HepG2 (cell line): ENCODE results near the gene AFF1. TPM values are rescaled to one million over a fixed set of nuclear protein-coding genes. Genes with fewer than 3 reads are reported as not detected.

Experiments
- ATF7 ChIP-seq, 2 experiments: fragments of 450-650 bp in 1 of 2; sonication (generic) in 1 of 2; formaldehyde crosslinking in 1 of 2; IDR thresholded peaks; 2 replicates each; pipeline versions ENCODE4 v1.4.0 to v1.6.1; 2016 to 2020; ENCODE audit warnings: antibody characterized with exemption in 1 of 2, mild to moderate bottlenecking in 1 of 2, missing genetic modification reagents in 1 of 2
- FOXM1 ChIP-seq: sonication (generic); formaldehyde crosslinking; IDR thresholded peaks from 2 replicates; pipeline ENCODE4 v1.5.0; 2020; ENCODE audit warnings: missing genetic modification reagents
- MTA3 ChIP-seq: sonication (generic); formaldehyde crosslinking; IDR thresholded peaks from 2 replicates; pipeline ENCODE4 v1.4.0; 2020; ENCODE audit warnings: missing genetic modification reagents
- PAXIP1 ChIP-seq: sonication (generic); formaldehyde crosslinking; conservative IDR thresholded peaks from 2 replicates; pipeline ENCODE4 v1.4.0; 2020; ENCODE audit warnings: mild to moderate bottlenecking, missing genetic modification reagents, moderate library complexity
- PBX3 ChIP-seq: sonication (generic); formaldehyde crosslinking; IDR thresholded peaks from 2 replicates; pipeline ENCODE4 v1.8.1; 2023; ENCODE audit warnings: missing genetic modification reagents, inconsistent platforms, borderline replicate concordance
- PPARG ChIP-seq: conservative IDR thresholded peaks from 2 replicates; pipeline ENCODE4 v1.6.1; 2016; ENCODE audit warnings: missing biosample characterization, missing genetic modification reagents
- SOX5 ChIP-seq: IDR thresholded peaks from 2 replicates; pipeline ENCODE4 v1.6.1; 2016; ENCODE audit warnings: borderline replicate concordance
- SP5 ChIP-seq: IDR thresholded peaks from 2 replicates; pipeline ENCODE4 v1.6.1; 2016; ENCODE audit warnings: low read depth, borderline replicate concordance
- TBX2 ChIP-seq: sonication (generic); formaldehyde crosslinking; IDR thresholded peaks from 2 replicates; pipeline ENCODE4 v1.5.0; 2020; ENCODE audit warnings: missing genetic modification reagents, mild to moderate bottlenecking, borderline replicate concordance
- ZNF292 ChIP-seq: sonication (generic); formaldehyde crosslinking; IDR thresholded peaks from 2 replicates; pipeline ENCODE4 v1.8.1; 2022; ENCODE audit warnings: mild to moderate bottlenecking, low read depth, missing genetic modification reagents, borderline replicate concordance
- ZNF317 ChIP-seq: sonication (generic); formaldehyde crosslinking; IDR thresholded peaks from 2 replicates; pipeline ENCODE4 v1.5.0; 2020; ENCODE audit warnings: mild to moderate bottlenecking, missing genetic modification reagents
- ZNF382 ChIP-seq: sonication (generic); formaldehyde crosslinking; IDR thresholded peaks from 2 replicates; pipeline ENCODE4 v1.5.0; 2020; ENCODE audit warnings: missing genetic modification reagents, mild to moderate bottlenecking, borderline replicate concordance
- ZNF501 ChIP-seq: sonication (generic); formaldehyde crosslinking; IDR thresholded peaks from 2 replicates; pipeline ENCODE4 v1.5.1; 2020; ENCODE audit warnings: mild to moderate bottlenecking, moderate library complexity, missing genetic modification reagents
- ZNF552 ChIP-seq: sonication (generic); formaldehyde crosslinking; IDR thresholded peaks from 2 replicates; pipeline ENCODE4 v1.9.0; 2022; ENCODE audit warnings: missing genetic modification reagents, mild to moderate bottlenecking, borderline replicate concordance
- ZNF709 ChIP-seq: sonication (generic); formaldehyde crosslinking; IDR thresholded peaks from 2 replicates; pipeline ENCODE4 v1.5.0; 2020; ENCODE audit warnings: mild to moderate bottlenecking, missing genetic modification reagents
- ZNF749 ChIP-seq: sonication (generic); formaldehyde crosslinking; IDR thresholded peaks from 2 replicates; pipeline ENCODE4 v1.8.0; 2022; ENCODE audit warnings: mild to moderate bottlenecking, missing genetic modification reagents, moderate library complexity, borderline replicate concordance
- ZNF883 ChIP-seq: sonication (generic); formaldehyde crosslinking; IDR thresholded peaks from 2 replicates; pipeline ENCODE4 v1.5.1; 2020; ENCODE audit warnings: mild to moderate bottlenecking, missing genetic modification reagents; ENCODE audit errors: not compliant biosample characterization
- ZSCAN12 ChIP-seq: sonication (generic); formaldehyde crosslinking; IDR thresholded peaks from 2 replicates; pipeline ENCODE4 v1.9.0; 2021; ENCODE audit warnings: mild to moderate bottlenecking, missing genetic modification reagents
- polyA plus RNA-seq, 8 experiments: library from polyadenylated mRNA; depleted of rRNA in 3 of 8; stranded (reverse) in 7 of 8; unstranded in 1 of 8; fragments of >200 nt; fragmentation: Illumina TruSeq in 4 of 8; extraction: Trizol in 4 of 8; gene quantifications; 2 replicates each; pipeline versions ENCODE4 v1.2.1 to v1.2.3, GENCODE V29; 2011 to 2016; ENCODE audit warnings: low read depth in 4 of 8, missing spikeins in 1 of 8, mixed read lengths in 1 of 8; ENCODE audit not compliant: insufficient read depth in 1 of 8
- total RNA-seq, 5 experiments: library from RNA; depleted of rRNA; stranded (reverse); fragments of >200 nt; fragmentation: Illumina TruSeq; extraction: Trizol; gene quantifications; 2 replicates each; pipeline ENCODE4 v1.2.3, GENCODE V29; 2016; ENCODE audit warnings: low read depth in 1 of 5
- TF ChIP-seq, protein P1 (sequence below): sonication (generic); formaldehyde crosslinking; conservative IDR thresholded peaks from 2 replicates; pipeline ENCODE4 v1.4.0; 2020; ENCODE audit warnings: missing genetic modification reagents
- TF ChIP-seq, protein P2 (sequence below): IDR thresholded peaks from 2 replicates; pipeline ENCODE4 v1.6.1; 2016; ENCODE audit warnings: low read depth, borderline replicate concordance
- TF ChIP-seq, protein P3 (sequence below): sonication (generic); formaldehyde crosslinking; IDR thresholded peaks from 2 replicates; pipeline ENCODE4 v1.8.0; 2023; ENCODE audit warnings: mild to moderate bottlenecking, missing genetic modification reagents
- TF ChIP-seq, protein P4 (sequence below): IDR thresholded peaks from 2 replicates; pipeline ENCODE4 v1.6.1; 2012; ENCODE audit warnings: inconsistent platforms

The AFF1 gene
- total and polyA plus RNA-seq, 2 of the 13 experiments (the other 11 are each of a cell fraction or from before 2014, with no cell fraction given): 15.5 to 15.9 TPM

DNA sequence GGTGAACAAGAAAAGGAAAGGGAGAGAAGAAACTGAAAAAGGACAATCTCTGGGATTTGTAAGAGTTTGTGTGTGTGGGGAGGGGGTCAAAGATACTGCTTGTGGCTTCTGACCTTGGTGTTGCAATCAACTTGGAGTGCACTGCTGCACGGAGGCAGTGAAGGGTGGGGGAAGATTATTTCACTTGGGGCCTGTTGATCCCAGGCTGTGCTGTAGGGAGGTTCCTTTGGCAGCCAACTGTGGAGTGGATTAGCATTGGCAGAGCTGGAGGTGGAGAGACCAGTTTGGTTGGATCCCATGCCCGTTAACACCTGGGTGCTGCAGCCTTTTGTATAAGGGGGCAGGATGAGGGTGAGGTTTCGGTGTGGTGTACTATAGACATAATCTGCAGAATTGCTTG lies 38.2 kb downstream of the AFF1 start (continued):
- TF ChIP-seq ZNF749 (no peak), ZNF317 (CRISPR knock-in tag) (peak; percentile 68), FOXM1 (no peak), SOX5 (CRISPR knock-in tag) (peak; percentile 81), ZNF292 (CRISPR knock-in tag) (peak; percentile 46; the same call in 1 of the 2 replicates), TBX2 (CRISPR knock-in tag) (peak; percentile 79), ZNF709 (CRISPR knock-in tag) (peak; percentile 39; the same call in 1 of the 2 replicates), ZSCAN12 (CRISPR knock-in tag) (0 out of 2 replicates have a peak, but pooled peaks have one; percentile 29), ZNF382 (no peak), SP5 (peak; percentile 61; the same call in 1 of the 2 replicates), ATF7 (IDR thresholded peaks at IDR 0.05) (no peak), ATF7 (CRISPR knock-in tag; IDR thresholded peaks at IDR 0.05) (no peak), PBX3 (CRISPR knock-in tag) (no peak), MTA3 (CRISPR knock-in tag) (no peak), ZNF552 (CRISPR knock-in tag) (no peak), ZNF501 (CRISPR knock-in tag) (no peak), PPARG (peak; percentile 88), PAXIP1 (CRISPR knock-in tag) (peak; percentile 92), ZNF883 (CRISPR knock-in tag) (no peak)
- TF ChIP-seq, protein P1, sequence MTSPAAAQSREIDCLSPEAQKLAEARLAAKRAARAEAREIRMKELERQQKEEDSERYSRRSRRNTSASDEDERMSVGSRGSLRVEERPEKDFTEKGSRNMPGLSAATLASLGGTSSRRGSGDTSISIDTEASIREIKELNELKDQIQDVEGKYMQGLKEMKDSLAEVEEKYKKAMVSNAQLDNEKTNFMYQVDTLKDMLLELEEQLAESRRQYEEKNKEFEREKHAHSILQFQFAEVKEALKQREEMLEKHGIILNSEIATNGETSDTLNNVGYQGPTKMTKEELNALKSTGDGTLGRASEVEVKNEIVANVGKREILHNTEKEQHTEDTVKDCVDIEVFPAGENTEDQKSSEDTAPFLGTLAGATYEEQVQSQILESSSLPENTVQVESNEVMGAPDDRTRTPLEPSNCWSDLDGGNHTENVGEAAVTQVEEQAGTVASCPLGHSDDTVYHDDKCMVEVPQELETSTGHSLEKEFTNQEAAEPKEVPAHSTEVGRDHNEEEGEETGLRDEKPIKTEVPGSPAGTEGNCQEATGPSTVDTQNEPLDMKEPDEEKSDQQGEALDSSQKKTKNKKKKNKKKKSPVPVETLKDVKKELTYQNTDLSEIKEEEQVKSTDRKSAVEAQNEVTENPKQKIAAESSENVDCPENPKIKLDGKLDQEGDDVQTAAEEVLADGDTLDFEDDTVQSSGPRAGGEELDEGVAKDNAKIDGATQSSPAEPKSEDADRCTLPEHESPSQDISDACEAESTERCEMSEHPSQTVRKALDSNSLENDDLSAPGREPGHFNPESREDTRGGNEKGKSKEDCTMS (CRISPR knock-in tag): no peak
- TF ChIP-seq, protein P2, sequence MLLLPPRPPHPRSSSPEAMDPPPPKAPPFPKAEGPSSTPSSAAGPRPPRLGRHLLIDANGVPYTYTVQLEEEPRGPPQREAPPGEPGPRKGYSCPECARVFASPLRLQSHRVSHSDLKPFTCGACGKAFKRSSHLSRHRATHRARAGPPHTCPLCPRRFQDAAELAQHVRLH: peak; percentile 73; the same call in 1 of the 2 replicates
- TF ChIP-seq, protein P3, sequence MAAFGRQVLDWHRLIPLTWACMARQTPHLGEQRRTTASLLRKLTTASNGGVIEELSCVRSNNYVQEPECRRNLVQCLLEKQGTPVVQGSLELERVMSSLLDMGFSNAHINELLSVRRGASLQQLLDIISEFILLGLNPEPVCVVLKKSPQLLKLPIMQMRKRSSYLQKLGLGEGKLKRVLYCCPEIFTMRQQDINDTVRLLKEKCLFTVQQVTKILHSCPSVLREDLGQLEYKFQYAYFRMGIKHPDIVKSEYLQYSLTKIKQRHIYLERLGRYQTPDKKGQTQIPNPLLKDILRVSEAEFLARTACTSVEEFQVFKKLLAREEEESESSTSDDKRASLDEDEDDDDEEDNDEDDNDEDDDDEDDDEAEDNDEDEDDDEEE (CRISPR knock-in tag): no peak
- TF ChIP-seq, protein P4, sequence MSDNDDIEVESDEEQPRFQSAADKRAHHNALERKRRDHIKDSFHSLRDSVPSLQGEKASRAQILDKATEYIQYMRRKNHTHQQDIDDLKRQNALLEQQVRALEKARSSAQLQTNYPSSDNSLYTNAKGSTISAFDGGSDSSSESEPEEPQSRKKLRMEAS: peak; percentile 53; the same call in 1 of the 2 replicates
